SHP77 treated with DMSO at 0.1 percent for 48 hours (cell line): ENCODE results near the gene FRMD1.
A peak's percentile ranks its signal among the peaks of the same experiment; 100 is the strongest.
"Not testable (repeated sequence)": the region's sequence is repeated elsewhere in the genome, so short reads cannot be mapped to it uniquely, and the experiment has no call there.

Source experiments
- DNase-seq: peaks from one replicate; lab custom pipeline; 2025; lab: John Stamatoyannopoulos, UW

The FRMD1 gene

GRCh38 chr6:168078175-168078942 is 653 bp downstream of the FRMD1 start:
- DNase-seq: no peak

- DNase-seq: not testable (repeated sequence)
These were observed 1.6 kb downstream of the FRMD1 start for GRCh38 chr6:168077401-168077800.

GRCh38 chr6:168075787-168076202 is 3.2 kb downstream of the FRMD1 start:
- no peak for DNase-seq

- DNase-seq: no peak
These were observed 3.8 kb downstream of the FRMD1 start for GRCh38 chr6:168075216-168075615.

GRCh38 chr6:168073937-168074730 is 4.9 kb downstream of the FRMD1 start:
- DNase-seq: no peak

GRCh38 chr6:168072730-168073129 is 6.3 kb downstream of the FRMD1 start:
- no peak for DNase-seq

GRCh38 chr6:168072261-168072660 is 6.8 kb downstream of the FRMD1 start:
- DNase-seq: no peak

- no peak for DNase-seq
These were observed 7.4 kb downstream of the FRMD1 start for GRCh38 chr6:168071620-168072019.

GRCh38 chr6:168070804-168071203 is 8.2 kb downstream of the FRMD1 start:
- DNase-seq: no peak

GRCh38 chr6:168067081-168067759 is 11.8 kb downstream of the FRMD1 start:
- no peak for DNase-seq

GRCh38 chr6:168064226-168064807 is 14.7 kb downstream of the FRMD1 start:
- no peak for DNase-seq

- DNase-seq: no peak
These were observed 15.6 kb downstream of the FRMD1 start for GRCh38 chr6:168063431-168063830.

GRCh38 chr6:168062346-168063289 is 16.4 kb downstream of the FRMD1 start:
- no peak for DNase-seq

- DNase-seq: peak; percentile 49
These were observed 17.5 kb downstream of the FRMD1 start for GRCh38 chr6:168061269-168062210.

GRCh38 chr6:168060521-168060931 is 18.5 kb downstream of the FRMD1 start:
- DNase-seq: no peak

- no peak for DNase-seq
These were observed 20.1 kb downstream of the FRMD1 start for GRCh38 chr6:168058691-168059551.

- DNase-seq: no peak
These were observed 21.2 kb downstream of the FRMD1 start for GRCh38 chr6:168057836-168058235.

- no peak for DNase-seq
These were observed 22.0 kb downstream of the FRMD1 start for GRCh38 chr6:168056892-168057527.
